Heart right ventricle (tissue), 16 donors: ENCODE measurements around the gene TSPAN33. TPM values are rescaled to one million over a fixed set of nuclear protein-coding genes. Genes with fewer than 3 reads are reported as not detected.
A peak's percentile ranks its signal among the peaks of the same experiment; 100 is the strongest.

ENCODE experiments used
- ATAC-seq, 8 donors: fragments of 200-7000 bp; cut with Tn5 transposase; one replicate each; pipeline ENCODE4 v1.9.1; 2020; ENCODE audit warnings: mild to moderate bottlenecking in 8 of 8, moderate library complexity in 8 of 8, moderate number of reproducible peaks in 1 of 8
- DNase-seq, 2 donors: peaks; one replicate each; pipeline ENCODE4 v3.0.0-alpha.2; 2020
- H3K27ac ChIP-seq, 10 donors: fragments of 200-600 bp; sonication (generic) in 2 of 10; one replicate each; pipeline versions ENCODE4 v1.5.0 to v1.8.0; 2020 to 2022; ENCODE audit warnings: mild to moderate bottlenecking in 3 of 10
- H3K27me3 ChIP-seq, 7 donors: fragments of 200-600 bp; one replicate each; pipeline ENCODE4 v1.8.0; 2021 to 2022; ENCODE audit warnings: mild to moderate bottlenecking in 2 of 7
- H3K36me3 ChIP-seq, 9 donors: fragments of 200-600 bp; sonication (generic) in 1 of 9; one replicate each; pipeline versions ENCODE4 v1.5.0 to v1.8.0; 2020 to 2022; ENCODE audit warnings: mild to moderate bottlenecking in 2 of 9
- H3K4me1 ChIP-seq, 9 donors: fragments of 200-600 bp; sonication (generic) in 1 of 9; one replicate each; pipeline versions ENCODE4 v1.5.0 to v1.8.0; 2020 to 2022; ENCODE audit warnings: mild to moderate bottlenecking in 4 of 9
- H3K4me3 ChIP-seq, 10 donors: fragments of 200-600 bp; sonication (generic) in 2 of 10; one replicate each; pipeline versions ENCODE4 v1.5.0 to v1.8.0; 2020 to 2022; ENCODE audit warnings: mild to moderate bottlenecking in 7 of 10, moderate library complexity in 2 of 10
- H3K9me3 ChIP-seq, 11 donors: fragments of 200-600 bp in 10 of 11; sonication (generic) in 2 of 11; one replicate each; pipeline versions ENCODE4 v1.5.0 to v1.8.0; 2013 to 2022; ENCODE audit warnings: mild to moderate bottlenecking in 2 of 11, control low read depth in 1 of 11, moderate library complexity in 1 of 11
- WGBS, 2 donors: extraction: QIAGEN DNeasy Blood & Tissue Kit; methylation state at CpG; one replicate each; pipeline ENCODE4 v1.1.7; 2013; ENCODE audit warnings: inconsistent platforms in 1 of 2; 5-methylcytosine and 5-hydroxymethylcytosine counted together
- intact Hi-C, 10 donors: fragments of 100-400 bp; cut with DNase I; formaldehyde crosslinking; loops; one replicate each; pipeline versions ENCODE4 v1.11.1 to v1.14.2; 2022
- polyA plus RNA-seq, 2 donors: library from polyadenylated mRNA; stranded (reverse); fragments of 200-250 nt; gene quantifications; one replicate each; pipeline ENCODE4 v1.2.3, GENCODE V29; 2013
- total RNA-seq, 10 donors: library from RNA; stranded (reverse); fragmentation: NEBNext Ultra II Directional in 3 of 10; extraction: Animal tissue kit (Norgen Biotek cat#: 25700) in 3 of 10; gene quantifications; one replicate each; pipeline versions ENCODE4 v1.2.1 to v1.2.4, GENCODE V29; 2021 to 2023
- TF ChIP-seq, protein P1 (sequence below), 9 donors: fragments of 200-600 bp; sonication (generic) in 2 of 9; IDR thresholded peaks; one replicate each; pipeline versions ENCODE4 v1.5.0 to v1.8.0; 2021 to 2022; ENCODE audit warnings: antibody characterized with exemption in 9 of 9, mild to moderate bottlenecking in 5 of 9, moderate library complexity in 1 of 9
- donor health status: Arrhythmogenic right ventricular cardiomyopathy.
- donor health status: ischemic (EF 13 %, LVEDD 7.1; RV severe dilation, severe dysfunction).
- donor health status: healthy with polysubstance abuse.
- donor health status: DM: no; HTN: yes; CAD: no.
- donor health status: DM: no; HTN: no; CAD: no.
- donor health status: ischemic (EF 25% LVEDD 6.9; RV normal size, moderate dysfunction).
- donor health status: ischemic (EF 25% LVEDD 5.7; RV mildly dilated, moderate dysfunction).
- donor health status: healthy.
- donor health status: DM: yes; HTN: yes; CAD: no.
- donor health status: Ischemic cardiomyopathy.
- donor health status: ischemic (EF 35%, LVEDD 5.7; RV mildly dilated, moderate dysfunction).
- donor health status: nonischemic (EF 11% LVEDD 7.7; RV severe dilation, severe dysfunction).
- donor health status: DM: yes; HTN: yes; CAD: no.
- donor health status: PGD.
- donor health status: ischemic (EF 29% LVEDD 5.4; RV normal size, mild dysfunction).
- donor health status: nonischemic (EF 23%, LVEDD 6.1; RV moderate dilation, normal function).

The TSPAN33 gene
- total and polyA plus RNA-seq, 12 donors = 2.8 to 13.1 (median 8.6) TPM

DNA sequence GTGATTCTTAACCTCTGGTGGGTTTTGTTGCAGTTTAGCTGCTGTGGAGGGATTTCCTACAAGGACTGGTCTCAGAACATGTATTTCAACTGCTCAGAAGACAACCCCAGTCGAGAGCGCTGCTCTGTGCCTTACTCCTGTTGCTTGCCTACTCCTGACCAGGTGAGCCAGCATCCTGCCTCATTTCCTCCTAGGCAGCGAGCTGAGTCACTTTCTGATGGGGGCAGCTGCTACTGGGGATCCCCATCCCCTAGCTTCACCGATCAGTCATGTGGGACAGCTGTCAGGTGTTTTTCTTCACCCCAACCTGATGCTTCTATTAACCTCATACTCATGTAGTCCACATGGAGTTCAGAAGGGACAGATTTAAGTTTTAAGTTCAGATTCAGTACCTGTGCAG, 22.2 kb downstream of the TSPAN33 start:
- no peak overlapping the region for H3K4me3 ChIP-seq
- TF ChIP-seq, protein P1, sequence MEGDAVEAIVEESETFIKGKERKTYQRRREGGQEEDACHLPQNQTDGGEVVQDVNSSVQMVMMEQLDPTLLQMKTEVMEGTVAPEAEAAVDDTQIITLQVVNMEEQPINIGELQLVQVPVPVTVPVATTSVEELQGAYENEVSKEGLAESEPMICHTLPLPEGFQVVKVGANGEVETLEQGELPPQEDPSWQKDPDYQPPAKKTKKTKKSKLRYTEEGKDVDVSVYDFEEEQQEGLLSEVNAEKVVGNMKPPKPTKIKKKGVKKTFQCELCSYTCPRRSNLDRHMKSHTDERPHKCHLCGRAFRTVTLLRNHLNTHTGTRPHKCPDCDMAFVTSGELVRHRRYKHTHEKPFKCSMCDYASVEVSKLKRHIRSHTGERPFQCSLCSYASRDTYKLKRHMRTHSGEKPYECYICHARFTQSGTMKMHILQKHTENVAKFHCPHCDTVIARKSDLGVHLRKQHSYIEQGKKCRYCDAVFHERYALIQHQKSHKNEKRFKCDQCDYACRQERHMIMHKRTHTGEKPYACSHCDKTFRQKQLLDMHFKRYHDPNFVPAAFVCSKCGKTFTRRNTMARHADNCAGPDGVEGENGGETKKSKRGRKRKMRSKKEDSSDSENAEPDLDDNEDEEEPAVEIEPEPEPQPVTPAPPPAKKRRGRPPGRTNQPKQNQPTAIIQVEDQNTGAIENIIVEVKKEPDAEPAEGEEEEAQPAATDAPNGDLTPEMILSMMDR (IDR thresholded peaks at IDR 0.05) = no peak
- H3K27ac ChIP-seq = no peak overlapping the region
- no peak for DNase-seq
- H3K36me3 ChIP-seq = no peaks in the 10 kb centered on the region
- peaks cover 0 to 19% (median 10%) of the 10 kb centered on the region in 9 donors for H3K4me1 ChIP-seq
- H3K27me3 ChIP-seq = peaks cover 0 to 8% (median 0%) of the 10 kb centered on the region in 7 donors
- no peak for ATAC-seq
- WGBS, 2 donors = 88 to 91% methylated on average over 4 of the region's 4 CpGs
- no peaks in the 10 kb centered on the region for H3K9me3 ChIP-seq
- intact Hi-C loops = loop anchor here in 2 of 10 donors (5.0 kb wide), 2 partner anchors 41 to 46 kb away; no protein-coding TSS in a partner anchor

DNA sequence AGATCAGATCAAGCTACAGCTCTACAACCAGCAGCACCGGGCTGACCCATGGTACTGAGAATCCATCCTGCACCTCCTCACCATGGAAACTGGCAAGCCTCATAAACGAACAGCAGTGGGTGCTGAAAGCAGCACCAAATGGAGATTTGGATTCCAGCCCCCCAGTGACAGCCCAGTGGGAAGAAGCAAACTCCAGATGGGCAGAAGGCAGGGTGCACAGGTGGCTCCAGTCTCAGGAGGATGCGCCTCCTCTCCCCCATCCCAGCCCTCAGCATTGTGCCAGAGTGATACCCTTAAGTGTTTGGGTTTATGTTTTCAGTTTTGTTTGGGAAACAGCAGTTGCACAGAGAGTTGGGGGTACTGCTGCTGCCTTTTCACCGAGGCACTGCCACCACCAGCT, 23.3 kb downstream of the TSPAN33 start:
- ATAC-seq (peak in 1 of 8 donors; percentile 10), DNase-seq (no peak)
- Histone ChIP-seq H3K9me3 (no peaks in the 10 kb centered on the region), H3K27ac (no peak overlapping the region), H3K27me3 (peaks cover 0 to 8% (median 0%) of the 10 kb centered on the region in 7 donors), H3K36me3 (no peaks in the 10 kb centered on the region), H3K4me3 (no peak overlapping the region), H3K4me1 (peaks cover 0 to 19% (median 10%) of the 10 kb centered on the region in 9 donors)
- WGBS, 2 donors = 75 to 76% methylated on average over 4 of the region's 4 CpGs
- TF ChIP-seq, protein P1 (IDR thresholded peaks at IDR 0.05) = no peak
- intact Hi-C loops = loop anchor here in 2 of 10 donors (5.0 kb wide), 2 partner anchors 39 to 44 kb away; no protein-coding TSS in a partner anchor

DNA sequence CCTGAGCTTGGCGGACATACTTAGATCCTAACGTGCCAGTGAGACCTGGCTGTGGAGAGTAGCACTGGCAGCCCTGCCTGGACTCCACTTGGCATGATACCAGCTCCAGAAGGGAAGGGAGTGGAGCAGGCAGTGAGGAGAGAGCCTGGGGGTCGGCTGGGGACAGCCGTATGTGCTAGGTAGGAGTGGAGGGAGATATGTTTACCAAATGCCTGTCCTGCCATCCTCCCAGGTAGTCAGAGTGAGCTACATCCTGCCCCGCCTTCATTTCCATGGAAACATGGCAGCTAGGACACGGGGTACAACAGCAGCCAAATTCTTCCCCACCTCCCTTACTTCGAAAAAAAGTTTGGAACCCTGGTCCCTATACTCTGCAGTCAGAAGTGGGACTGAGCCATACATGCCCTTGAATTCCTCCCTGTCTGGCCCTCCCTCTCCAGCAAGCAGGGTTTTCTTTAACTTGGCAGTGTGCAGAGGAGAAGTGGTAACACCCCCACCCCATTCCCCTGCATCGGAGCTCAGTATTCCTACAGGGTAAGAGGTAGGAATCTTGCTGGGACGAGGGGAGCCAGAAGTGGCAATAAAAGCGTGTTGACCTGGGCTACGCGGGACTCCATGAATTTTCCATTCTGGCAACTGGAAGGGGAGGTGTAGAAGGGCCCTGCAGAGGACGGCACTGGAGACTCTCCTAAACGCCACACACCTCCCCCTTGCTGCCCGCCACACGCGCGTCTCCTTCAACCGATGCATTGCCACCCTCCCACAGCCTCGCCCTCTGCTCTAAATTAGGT, 23.9 kb downstream of the TSPAN33 start:
- H3K9me3 ChIP-seq = no peaks in the 10 kb centered on the region
- peaks cover 0 to 8% (median 0%) of the 10 kb centered on the region in 7 donors for H3K27me3 ChIP-seq
- H3K36me3 ChIP-seq = no peaks in the 10 kb centered on the region
- 29 to 30% methylated on average over 20 of the region's 20 CpGs for WGBS, 2 donors
- peak overlapping the region in 9 of 10 donors; percentile 39 to 60 (median 56) for H3K4me3 ChIP-seq
- intact Hi-C loops = loop anchor here in 2 of 10 donors (5.0 kb wide), 2 partner anchors 39 to 44 kb away; no protein-coding TSS in a partner anchor
- peak overlapping the region in 5 of 10 donors; percentile 10 to 70 (median 56) for H3K27ac ChIP-seq
- H3K4me1 ChIP-seq = peaks cover 0 to 19% (median 10%) of the 10 kb centered on the region in 9 donors
- DNase-seq (no peak), ATAC-seq (peak in 6 of 8 donors; percentile 18 to 75 (median 45))
- TF ChIP-seq, protein P1 (IDR thresholded peaks at IDR 0.05) = no peak

DNA sequence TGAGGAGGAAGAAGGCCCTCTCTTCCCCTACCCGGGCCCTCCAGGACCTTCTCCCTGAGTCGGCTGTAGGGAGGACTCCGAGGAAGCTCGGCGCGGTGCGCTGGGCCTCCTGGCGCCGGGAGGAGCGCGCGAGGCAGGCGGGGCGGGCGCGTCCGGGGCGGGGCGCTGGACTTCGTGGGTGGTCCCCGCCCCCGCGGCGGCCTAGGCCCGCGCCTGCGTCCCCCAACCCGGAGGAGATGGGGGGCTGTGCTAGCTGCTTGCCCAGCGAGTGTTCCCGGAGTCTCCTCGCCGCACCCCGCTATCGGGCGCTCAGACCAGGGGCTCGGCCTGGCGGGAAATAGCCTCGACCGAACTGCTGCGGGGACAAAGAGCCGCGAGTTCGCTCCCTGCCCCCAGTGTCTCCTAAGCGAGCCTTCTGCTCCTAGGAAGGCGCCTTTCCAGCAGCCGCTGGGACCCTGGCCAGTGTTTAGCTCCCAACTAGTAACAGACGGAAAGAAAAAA, 24.7 kb downstream of the TSPAN33 start:
- TF ChIP-seq, protein P1 (IDR thresholded peaks at IDR 0.05) = no peak
- WGBS, 2 donors = 2 to 3% methylated on average over 41 to 47 of the region's 47 CpGs
- Histone ChIP-seq H3K4me3 (peak overlapping the region; percentile 28 to 60 (median 55)), H3K27me3 (peaks cover 0 to 8% (median 0%) of the 10 kb centered on the region in 7 donors), H3K27ac (peak overlapping the region in 7 of 10 donors; percentile 10 to 70 (median 55)), H3K4me1 (peaks cover 0 to 19% (median 10%) of the 10 kb centered on the region in 9 donors), H3K36me3 (no peaks in the 10 kb centered on the region), H3K9me3 (no peaks in the 10 kb centered on the region)
- DNase-seq (peak; percentile 48 to 68), ATAC-seq (peak; percentile 84 to 92 (median 88))
- intact Hi-C loops = loop anchor here in 2 of 10 donors (5.0 kb wide), 2 partner anchors 38 to 43 kb away; no protein-coding TSS in a partner anchor
